SK-N-SH treated with all-trans-retinoic acid at 6 μM for 48 hours (cell line): ENCODE measurements around the gene PCSK9.

Source experiments
- ATAC-seq: fragments of 200-7000 bp; cut with Tn5 transposase; 3 replicates; pipeline ENCODE4 v1.9.1; 2020; ENCODE audit warnings: mild to moderate bottlenecking, moderate library complexity
- ARNTL ChIP-seq: fragments of 450-650 bp; formaldehyde crosslinking; IDR thresholded peaks from 2 replicates; pipeline ENCODE4 v1.5.0; 2020; ENCODE audit warnings: low read depth, mild to moderate bottlenecking, moderate library complexity, borderline replicate concordance
- BACH2 ChIP-seq: fragments of 250-450 bp; sonication (Bioruptor Pico); IDR thresholded peaks from 2 replicates; pipeline ENCODE4 v1.9.0; 2021; ENCODE audit warnings: mild to moderate bottlenecking, borderline replicate concordance
- CREB5 ChIP-seq: fragments of 250-450 bp; sonication (Bioruptor Pico); IDR thresholded peaks from 2 replicates; pipeline ENCODE4 v1.5.1; 2020; ENCODE audit warnings: low read depth, mild to moderate bottlenecking, moderate library complexity
- CSDC2 ChIP-seq: fragments of 250-450 bp; sonication (Bioruptor Pico); IDR thresholded peaks from 2 replicates; pipeline ENCODE4 v1.5.0; 2020; ENCODE audit warnings: mild to moderate bottlenecking, moderate library complexity
- CSRNP3 ChIP-seq: fragments of 250-450 bp; sonication (Bioruptor Pico); IDR thresholded peaks from 2 replicates; pipeline ENCODE4 v1.5.1; 2021; ENCODE audit warnings: mild to moderate bottlenecking, moderate library complexity
- ESRRG ChIP-seq: fragments of 250-450 bp; sonication (Bioruptor Pico); IDR thresholded peaks from 2 replicates; pipeline ENCODE4 v1.6.1; 2021; ENCODE audit warnings: mild to moderate bottlenecking
- GLIS3 ChIP-seq: fragments of 250-450 bp; sonication (Bioruptor Pico); IDR thresholded peaks from 2 replicates; pipeline ENCODE4 v1.5.0; 2020; ENCODE audit warnings: mild to moderate bottlenecking, moderate library complexity
- ISL1 ChIP-seq: fragments of 250-450 bp; sonication (Bioruptor Pico); IDR thresholded peaks from 2 replicates; pipeline ENCODE4 v2.1.2; 2022; ENCODE audit warnings: mild to moderate bottlenecking, moderate library complexity
- OSR1 ChIP-seq: fragments of 250-450 bp; sonication (Bioruptor Pico); IDR thresholded peaks from 2 replicates; pipeline ENCODE4 v1.8.0; 2022; ENCODE audit warnings: moderate library complexity, mild to moderate bottlenecking, inconsistent platforms
- PATZ1 ChIP-seq: fragments of 250-450 bp; sonication (Bioruptor Pico); IDR thresholded peaks from 2 replicates; pipeline ENCODE4 v1.8.0; 2020; ENCODE audit warnings: mild to moderate bottlenecking, moderate library complexity, borderline replicate concordance
- RARB ChIP-seq: fragments of 250-450 bp; sonication (Bioruptor Pico); IDR thresholded peaks from 2 replicates; pipeline ENCODE4 v1.8.0; 2021; ENCODE audit warnings: mild to moderate bottlenecking, moderate library complexity
- SNAI2 ChIP-seq: fragments of 250-450 bp; sonication (Bioruptor Pico); IDR thresholded peaks from 2 replicates; pipeline ENCODE4 v1.5.0; 2020; ENCODE audit warnings: mild to moderate bottlenecking, moderate library complexity
- TCF4 ChIP-seq: fragments of 250-450 bp; sonication (Bioruptor Pico); IDR thresholded peaks from 2 replicates; pipeline ENCODE4 v1.8.0; 2021; ENCODE audit warnings: mild to moderate bottlenecking, moderate library complexity, borderline replicate concordance
- TOX ChIP-seq: fragments of 250-450 bp; sonication (Bioruptor Pico); IDR thresholded peaks from 2 replicates; pipeline ENCODE4 v1.8.0; 2021; ENCODE audit warnings: mild to moderate bottlenecking, moderate library complexity, borderline replicate concordance
- TSHZ2 ChIP-seq: fragments of 250-450 bp; sonication (Bioruptor Pico); IDR thresholded peaks from 2 replicates; pipeline ENCODE4 v1.5.0; 2020; ENCODE audit warnings: mild to moderate bottlenecking, moderate library complexity
- ZC3H10 ChIP-seq: fragments of 250-450 bp; sonication (Bioruptor Pico); IDR thresholded peaks from 2 replicates; pipeline ENCODE4 v1.5.1; 2021; ENCODE audit warnings: mild to moderate bottlenecking, moderate library complexity
- ZFP3 ChIP-seq: fragments of 250-450 bp; sonication (Bioruptor Pico); IDR thresholded peaks from 2 replicates; pipeline ENCODE4 v1.5.0; 2020; ENCODE audit warnings: mild to moderate bottlenecking, moderate library complexity
- ZFP30 ChIP-seq: fragments of 450-650 bp; formaldehyde crosslinking; IDR thresholded peaks from 2 replicates; pipeline ENCODE4 v1.5.0; 2022; ENCODE audit warnings: mild to moderate bottlenecking, moderate library complexity
- ZNF565 ChIP-seq: fragments of 450-650 bp; formaldehyde crosslinking; conservative IDR thresholded peaks from 2 replicates; pipeline ENCODE4 v1.5.0; 2020; ENCODE audit warnings: low read depth, mild to moderate bottlenecking, moderate library complexity
- ZNF70 ChIP-seq: fragments of 450-650 bp; formaldehyde crosslinking; IDR thresholded peaks from 2 replicates; pipeline ENCODE4 v1.5.0; 2020; ENCODE audit warnings: mild to moderate bottlenecking, moderate library complexity

PCSK9 gene

GRCh38 chr1:55015731-55016620 lies 23.4 kb upstream of the PCSK9 start:
- ATAC-seq = no peak

GRCh38 chr1:55018395-55018794 lies 21.0 kb upstream of the PCSK9 start:
- ATAC-seq = no peak
- TF ChIP-seq TOX (no peak), ZNF70 (CRISPR knock-in tag) (no peak), CSRNP3 (no peak), TSHZ2 (no peak), ZC3H10 (CRISPR knock-in tag) (no peak), PATZ1 (CRISPR knock-in tag) (no peak), ZFP30 (no peak)

More at GRCh38 chr1:55015731-55016620, 23.4 kb upstream of the PCSK9 start:
- no peak for TF ChIP-seq ISL1
- no peak for TF ChIP-seq BACH2 (CRISPR knock-in tag)
- TF ChIP-seq OSR1 (CRISPR knock-in tag) = no peak
- TF ChIP-seq TSHZ2 = no peak
- TF ChIP-seq RARB (CRISPR knock-in tag) = no peak
- no peak for TF ChIP-seq ARNTL
- TF ChIP-seq CSRNP3 = no peak
- TF ChIP-seq ZNF565 = no peak
- TF ChIP-seq CREB5 (CRISPR knock-in tag) = no peak
- no peak for TF ChIP-seq ZNF70 (CRISPR knock-in tag)
- no peak for TF ChIP-seq GLIS3
- no peak for TF ChIP-seq PATZ1 (CRISPR knock-in tag)
- no peak for TF ChIP-seq TCF4 (CRISPR knock-in tag)
- TF ChIP-seq ESRRG (CRISPR knock-in tag) = no peak
- no peak for TF ChIP-seq ZFP30
- TF ChIP-seq ZFP3 (CRISPR knock-in tag) = no peak
- TF ChIP-seq TOX = no peak
- no peak for TF ChIP-seq CSDC2 (CRISPR knock-in tag)
- TF ChIP-seq SNAI2 (CRISPR knock-in tag) = no peak
